Right lobe of liver (tissue), 4 donors: ENCODE data around the gene ATP8B2.

Experiments used
- POLR2A ChIP-seq: fragments of 450-650 bp; IDR thresholded peaks from one replicate; pipeline ENCODE4 v1.6.1; 2017; ENCODE audit warnings: antibody characterized with exemption, mild to moderate bottlenecking
- TF ChIP-seq, protein P1 (sequence below), 4 donors: fragments of 200-600 bp in 3 of 4; fragments of 450-650 bp in 1 of 4; IDR thresholded peaks; one replicate each; pipeline versions ENCODE4 v1.5.1 to v1.8.0; 2016 to 2022; ENCODE audit warnings: antibody characterized with exemption in 4 of 4, mild to moderate bottlenecking in 2 of 4
- donor health status: DM: no; HTN: no; CAD: no.
- donor health status: DM: no; HTN: no; CAD: no.
- donor health status: DM: no; HTN: yes; CAD: no.

DNA sequence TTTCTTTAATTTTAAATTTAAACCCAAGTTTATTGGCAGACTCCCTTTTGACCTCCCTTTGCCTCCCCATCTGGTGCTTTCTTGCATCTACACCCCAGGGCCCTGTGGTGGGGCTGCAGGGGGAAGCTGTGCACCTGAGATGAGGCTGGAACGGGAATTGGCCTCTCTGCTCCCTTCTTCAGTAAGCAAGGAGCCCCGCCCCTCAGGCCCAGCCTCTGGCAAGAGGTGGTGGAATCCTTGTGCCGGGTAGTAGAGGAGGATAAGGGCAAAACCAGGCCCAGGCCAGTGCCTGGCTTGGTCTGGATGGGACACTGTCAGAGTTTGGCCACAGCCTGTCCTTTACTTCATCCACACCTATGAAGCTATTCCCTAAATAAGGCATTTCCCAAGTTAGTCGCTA, 25.1 kb downstream of the ATP8B2 start:
- TF ChIP-seq, protein P1, sequence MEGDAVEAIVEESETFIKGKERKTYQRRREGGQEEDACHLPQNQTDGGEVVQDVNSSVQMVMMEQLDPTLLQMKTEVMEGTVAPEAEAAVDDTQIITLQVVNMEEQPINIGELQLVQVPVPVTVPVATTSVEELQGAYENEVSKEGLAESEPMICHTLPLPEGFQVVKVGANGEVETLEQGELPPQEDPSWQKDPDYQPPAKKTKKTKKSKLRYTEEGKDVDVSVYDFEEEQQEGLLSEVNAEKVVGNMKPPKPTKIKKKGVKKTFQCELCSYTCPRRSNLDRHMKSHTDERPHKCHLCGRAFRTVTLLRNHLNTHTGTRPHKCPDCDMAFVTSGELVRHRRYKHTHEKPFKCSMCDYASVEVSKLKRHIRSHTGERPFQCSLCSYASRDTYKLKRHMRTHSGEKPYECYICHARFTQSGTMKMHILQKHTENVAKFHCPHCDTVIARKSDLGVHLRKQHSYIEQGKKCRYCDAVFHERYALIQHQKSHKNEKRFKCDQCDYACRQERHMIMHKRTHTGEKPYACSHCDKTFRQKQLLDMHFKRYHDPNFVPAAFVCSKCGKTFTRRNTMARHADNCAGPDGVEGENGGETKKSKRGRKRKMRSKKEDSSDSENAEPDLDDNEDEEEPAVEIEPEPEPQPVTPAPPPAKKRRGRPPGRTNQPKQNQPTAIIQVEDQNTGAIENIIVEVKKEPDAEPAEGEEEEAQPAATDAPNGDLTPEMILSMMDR (IDR thresholded peaks at IDR 0.05): no peak
- TF ChIP-seq POLR2A: no peak
